GM19468 (cell line): ENCODE measurements around the gene SKAP2.

ENCODE experiments used
- ATAC-seq: cut with Tn5 transposase; IDR thresholded peaks from one replicate; pipeline ENCODE4 v1.9.1; 2021; ENCODE audit warnings: mild to moderate bottlenecking, moderate library complexity, moderate number of reproducible peaks; ENCODE audit not compliant: unreplicated experiment; ENCODE audit errors: extremely low read depth

SKAP2 gene

DNA sequence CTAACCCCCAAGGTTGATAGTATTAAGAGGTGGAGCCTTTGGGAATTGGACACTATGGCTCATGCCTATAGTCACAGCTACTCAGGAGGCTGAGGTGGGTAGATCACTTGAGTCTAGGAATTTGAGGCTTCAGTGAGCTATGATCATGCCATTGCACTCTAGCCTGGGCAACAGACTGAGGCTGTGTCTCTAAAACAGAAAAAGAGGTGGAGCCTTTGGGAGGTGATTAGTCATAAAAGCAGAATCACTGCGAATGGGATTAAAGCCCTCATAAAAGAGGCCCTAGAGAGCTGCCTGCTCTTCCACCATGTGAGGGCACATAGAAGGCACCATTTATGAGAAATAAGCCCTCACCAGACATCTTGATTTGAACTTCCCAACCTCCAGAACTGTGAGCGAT is 81.9 kb downstream of the SKAP2 start:
- ATAC-seq: no peak

- no peak for ATAC-seq
These were observed 84.3 kb downstream of the SKAP2 start for GRCh38 chr7:26779978-26780595.

- ATAC-seq: no peak
These were observed 87.0 kb downstream of the SKAP2 start for GRCh38 chr7:26777385-26777784.

DNA sequence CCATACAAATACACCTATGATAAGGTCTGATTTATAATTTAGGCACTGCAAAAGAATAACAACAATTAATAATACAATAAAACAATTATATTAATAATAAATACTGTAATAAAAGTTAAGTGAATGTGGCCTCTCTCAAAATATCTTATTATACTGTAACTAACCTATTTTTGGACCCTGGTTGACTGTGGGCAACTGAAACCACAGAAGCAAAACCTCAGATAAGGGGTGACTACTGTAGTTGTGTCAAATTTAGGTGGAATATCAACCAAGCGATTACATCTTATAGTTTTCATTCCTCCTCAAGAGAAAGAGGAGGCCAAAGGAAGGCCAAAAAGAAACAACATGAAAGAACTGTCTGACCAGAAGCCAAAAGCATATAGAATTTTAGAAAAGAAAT is 103.9 kb downstream of the SKAP2 start:
- ATAC-seq: no peak

DNA sequence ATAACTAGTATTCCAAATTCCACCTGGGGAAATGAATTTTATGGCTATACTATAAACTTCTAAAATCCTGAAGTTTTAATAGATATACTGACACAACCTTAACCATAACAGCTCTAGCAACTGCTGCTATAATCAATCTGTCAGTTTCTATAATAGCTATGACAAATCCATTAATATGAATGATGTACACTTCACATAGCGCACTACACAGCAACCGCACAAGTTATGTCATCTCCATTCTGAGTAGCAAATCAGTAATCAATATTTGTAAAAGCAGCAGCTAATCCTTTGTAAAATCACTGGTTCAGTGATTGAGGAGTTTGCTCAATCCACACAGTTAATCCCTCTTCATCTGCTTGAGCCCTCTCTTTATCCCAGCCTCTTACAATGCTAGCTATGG is 105.3 kb downstream of the SKAP2 start:
- ATAC-seq: no peak

- ATAC-seq: no peak
These were observed 121.2 kb downstream of the SKAP2 start for GRCh38 chr7:26743205-26743604.

DNA sequence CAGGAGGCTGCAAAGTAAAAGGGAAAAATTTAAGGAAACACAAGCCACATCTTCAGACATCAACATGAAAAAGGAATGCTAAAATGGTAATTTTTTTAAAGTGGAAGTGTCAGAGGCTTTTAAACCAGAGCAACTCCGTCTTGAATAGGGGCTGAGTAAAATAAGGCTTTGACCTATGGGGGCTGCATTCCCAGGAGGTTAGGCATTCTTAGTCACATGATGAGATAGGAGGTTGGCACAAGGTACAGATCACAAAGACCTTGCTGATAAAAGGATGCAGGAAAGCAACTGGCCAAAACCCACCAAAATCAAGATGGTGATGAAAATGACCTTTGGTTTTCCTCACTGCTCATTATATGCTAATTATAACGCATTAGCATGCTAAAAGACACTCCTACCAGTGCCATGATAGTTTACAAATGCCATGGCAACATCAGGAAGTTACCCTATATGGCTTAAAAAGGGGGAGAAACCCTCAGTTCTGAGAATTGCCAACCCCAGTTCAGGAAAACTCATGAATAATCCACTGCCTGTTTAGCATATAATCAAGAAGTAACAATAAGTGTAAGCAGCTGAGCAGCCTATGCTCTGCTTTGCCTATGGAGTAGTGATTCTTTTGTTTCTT is 128.3 kb downstream of the SKAP2 start:
- no peak for ATAC-seq

GRCh38 chr7:26729150-26729775 is 135.1 kb downstream of the SKAP2 start:
- ATAC-seq: no peak

DNA sequence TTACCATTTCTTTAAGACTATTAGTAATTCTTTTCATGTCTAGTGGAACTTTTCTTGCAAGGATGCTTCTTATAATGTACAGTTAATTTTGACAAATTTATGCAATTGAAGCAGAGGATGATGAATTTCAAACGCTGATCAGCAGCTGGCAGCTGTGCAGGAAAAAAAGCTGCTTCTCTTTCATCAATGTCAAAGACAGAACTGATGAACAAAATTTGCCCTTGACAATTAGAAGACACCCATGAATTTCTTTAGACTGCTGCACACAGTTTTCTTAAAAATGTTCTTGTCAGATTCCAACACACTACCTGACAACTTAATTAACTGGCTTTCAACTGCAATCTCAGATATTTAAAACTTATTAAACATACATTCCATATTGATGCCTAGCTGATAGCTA is 138.3 kb downstream of the SKAP2 start:
- ATAC-seq: no peak

- no peak for ATAC-seq
These were observed 139.6 kb downstream of the SKAP2 start for GRCh38 chr7:26724795-26725194.

- no peak for ATAC-seq
These were observed 141.3 kb downstream of the SKAP2 start for GRCh38 chr7:26723129-26723528.

DNA sequence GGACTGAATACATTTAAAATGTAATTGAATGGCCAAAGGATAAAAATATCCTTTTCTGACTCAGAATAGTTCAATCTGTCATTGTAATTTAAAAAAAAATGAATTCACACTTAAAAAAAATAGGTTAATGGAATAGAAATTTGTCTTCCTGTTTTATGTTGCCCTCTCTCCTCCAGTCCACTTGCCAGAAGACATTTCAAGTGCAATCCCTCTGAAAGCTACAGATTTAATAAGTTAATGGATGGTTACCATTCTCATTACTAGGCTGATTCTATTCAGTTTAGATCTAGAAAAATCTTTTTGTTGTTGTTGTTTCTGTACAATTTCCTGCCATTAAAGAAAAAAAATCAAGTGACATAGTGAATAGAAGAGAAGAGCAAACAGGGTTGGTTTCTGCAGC is 142.9 kb downstream of the SKAP2 start:
- ATAC-seq: no peak

- ATAC-seq: no peak
These were observed 146.3 kb downstream of the SKAP2 start for GRCh38 chr7:26718063-26718462.

DNA sequence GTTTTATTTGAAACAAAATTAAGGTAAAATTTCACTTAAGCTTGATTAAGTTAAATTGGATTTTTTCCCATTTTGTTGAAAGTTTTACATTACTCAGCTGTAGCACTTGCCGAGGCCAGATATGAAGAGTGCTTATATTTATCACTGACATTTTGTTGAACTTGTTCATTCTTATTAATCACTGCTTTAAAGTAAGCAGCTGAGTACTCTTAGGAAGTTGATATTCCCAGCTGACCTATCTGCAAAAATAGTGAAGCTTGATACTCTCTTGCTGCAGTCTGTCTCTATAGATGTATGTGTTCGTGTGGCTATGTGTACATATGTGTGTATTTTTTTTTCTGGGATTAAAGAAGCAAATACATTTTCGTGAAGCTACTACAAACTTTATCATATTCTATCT is 150.0 kb downstream of the SKAP2 start:
- ATAC-seq: no peak

GRCh38 chr7:26714006-26714405 is 150.4 kb downstream of the SKAP2 start:
- ATAC-seq: no peak

DNA sequence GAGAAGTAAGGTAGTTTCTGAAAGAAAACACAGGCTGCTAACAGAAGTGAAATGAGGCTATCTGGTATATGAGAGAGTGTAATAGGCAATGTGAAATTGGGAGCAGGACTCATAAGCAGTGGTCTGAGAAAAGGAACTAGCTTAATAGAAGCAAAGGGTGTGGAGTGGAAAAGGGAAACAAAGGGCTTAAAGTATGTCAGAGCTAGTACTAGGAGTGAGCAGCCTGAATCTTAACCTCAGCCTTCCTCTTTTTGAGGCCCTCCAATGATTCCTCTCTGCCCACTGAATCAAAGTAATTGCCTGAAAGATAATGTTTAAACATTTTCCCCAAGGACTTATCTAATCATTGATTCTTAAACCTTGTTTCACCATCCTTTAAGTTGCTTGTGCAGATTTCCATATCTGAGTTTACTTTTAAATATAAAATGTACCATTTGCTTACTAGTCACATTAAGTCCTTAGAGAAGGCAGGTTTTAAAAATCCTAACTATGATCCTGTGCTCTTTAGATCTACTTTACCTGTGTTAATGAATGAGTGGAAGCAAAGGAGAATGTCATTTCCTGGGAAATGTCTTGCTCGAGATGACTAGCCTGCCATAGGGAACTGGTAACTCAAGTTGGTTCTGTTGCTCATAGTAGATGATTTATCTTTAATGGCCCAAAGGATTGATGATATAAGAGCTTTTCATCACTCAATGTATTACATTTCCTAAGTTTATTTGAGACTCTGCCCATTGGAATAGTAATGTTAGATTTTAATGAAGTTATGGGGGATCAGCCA is 155.0 kb downstream of the SKAP2 start:
- no peak for ATAC-seq

DNA sequence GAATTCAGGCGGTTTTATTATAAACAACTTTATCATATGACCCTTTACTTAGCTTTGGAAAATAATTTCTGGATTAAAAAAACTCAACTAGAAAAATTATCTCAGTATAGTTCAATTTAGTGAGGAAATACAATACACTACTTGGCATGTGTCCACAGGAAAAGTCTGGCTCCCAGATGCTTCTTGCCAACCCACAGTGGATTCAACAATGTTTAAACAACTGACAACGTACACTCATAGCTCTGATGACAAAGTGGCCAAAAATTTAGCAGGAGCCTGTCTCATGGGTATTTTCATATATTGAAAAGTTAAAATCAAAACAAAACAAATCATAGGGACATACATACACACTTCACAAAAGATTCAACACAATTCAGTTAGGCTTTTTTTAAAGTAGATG is 158.8 kb downstream of the SKAP2 start:
- no peak for ATAC-seq

- ATAC-seq: no peak
These were observed 159.6 kb downstream of the SKAP2 start for GRCh38 chr7:26704786-26705185.

GRCh38 chr7:26704036-26704435 is 160.4 kb downstream of the SKAP2 start:
- ATAC-seq: no peak

GRCh38 chr7:26700893-26701292 is 163.5 kb downstream of the SKAP2 start:
- ATAC-seq: no peak

DNA sequence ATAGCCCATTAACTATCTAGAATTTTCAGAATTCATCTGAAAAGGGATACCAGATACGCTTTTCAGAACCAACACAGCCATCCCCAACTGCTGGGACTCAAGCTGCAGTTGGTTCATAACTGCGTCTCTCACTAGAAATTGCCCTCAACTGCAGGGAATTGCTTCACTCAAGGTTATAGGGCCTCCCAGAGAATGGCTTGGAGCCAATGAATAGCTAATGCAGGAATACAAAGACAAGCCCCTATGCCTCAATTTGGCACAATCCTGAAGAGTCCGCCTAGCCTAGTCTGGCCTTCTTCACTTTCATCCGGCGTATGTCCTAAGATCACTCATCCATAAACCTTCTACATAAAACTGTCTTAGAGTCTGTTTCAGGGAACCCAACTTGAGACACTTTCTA is 164.0 kb downstream of the SKAP2 start:
- ATAC-seq: no peak
